Astrocyte (in vitro differentiated cells and primary cell): ENCODE measurements around the gene CPEB3. TPM values are rescaled to one million over a fixed set of nuclear protein-coding genes. Genes with fewer than 3 reads are reported as not detected.

Experiments
- DNase-seq: peaks from one replicate; pipeline ENCODE4 v3.0.0-alpha.2; 2010; ENCODE audit warnings: low read depth
- FAIRE-seq: peaks from 2 replicates; lab custom pipeline; 2011; peaks lifted over from hg19 to GRCh38; lab: Jason Lieb, UNC
- H2AFZ ChIP-seq: 2 replicates; pipeline ENCODE4 v1.6.0; 2012; ENCODE audit warnings: low read depth, low read length, inconsistent platforms
- H3K27ac ChIP-seq: 2 replicates; pipeline ENCODE4 v1.5.1; 2011; ENCODE audit warnings: low read depth, low read length, inconsistent platforms
- H3K27me3 ChIP-seq: 2 replicates; pipeline ENCODE4 v1.6.0; 2011; ENCODE audit warnings: low read length, inconsistent platforms; ENCODE audit not compliant: insufficient read depth
- H3K36me3 ChIP-seq: 2 replicates; pipeline ENCODE4 v1.5.1; 2011; ENCODE audit warnings: low read length, inconsistent platforms; ENCODE audit not compliant: insufficient read depth
- H3K4me1 ChIP-seq: 2 replicates; pipeline ENCODE4 v1.5.1; 2011; ENCODE audit warnings: low read length, inconsistent platforms; ENCODE audit not compliant: insufficient read depth
- H3K4me2 ChIP-seq: 2 replicates; pipeline ENCODE4 v1.6.0; 2012; ENCODE audit warnings: low read length, inconsistent platforms
- H3K4me3 ChIP-seq: 2 replicates; pipeline ENCODE4 v1.5.1; 2011; ENCODE audit warnings: low read depth, mild to moderate bottlenecking, low read length, inconsistent platforms; ENCODE audit not compliant: insufficient read depth
- H3K79me2 ChIP-seq: 2 replicates; pipeline ENCODE4 v1.6.0; 2012; ENCODE audit warnings: mild to moderate bottlenecking, low read length, inconsistent platforms; ENCODE audit not compliant: insufficient read depth
- H3K9ac ChIP-seq: 2 replicates; pipeline ENCODE4 v1.6.0; 2012; ENCODE audit warnings: mild to moderate bottlenecking, low read length, inconsistent platforms
- H3K9me3 ChIP-seq: 2 replicates; pipeline ENCODE4 v1.5.1; 2012; ENCODE audit warnings: low read depth, mild to moderate bottlenecking, low read length, inconsistent platforms; ENCODE audit not compliant: insufficient read depth
- H4K20me1 ChIP-seq: 2 replicates; pipeline ENCODE4 v1.6.0; 2012; ENCODE audit warnings: low read length, inconsistent platforms; ENCODE audit not compliant: insufficient read depth
- H3K27ac Mint-ChIP-seq: one replicate; pipeline ENCODE4 v1.8.0; 2021; ENCODE audit warnings: mild to moderate bottlenecking, mixed read lengths; ENCODE audit not compliant: unreplicated experiment
- H3K27me3 Mint-ChIP-seq: one replicate; pipeline ENCODE4 v1.8.0; 2021; ENCODE audit warnings: low read depth, mixed read lengths; ENCODE audit not compliant: unreplicated experiment
- H3K36me3 Mint-ChIP-seq: one replicate; pipeline ENCODE4 v1.8.0; 2021; ENCODE audit warnings: low read depth, mixed read lengths; ENCODE audit not compliant: unreplicated experiment
- H3K4me1 Mint-ChIP-seq: one replicate; pipeline ENCODE4 v1.8.0; 2021; ENCODE audit warnings: low read depth, mixed read lengths; ENCODE audit not compliant: unreplicated experiment
- H3K4me3 Mint-ChIP-seq: one replicate; pipeline ENCODE4 v1.8.0; 2021; ENCODE audit warnings: mild to moderate bottlenecking, moderate library complexity, mixed read lengths; ENCODE audit not compliant: unreplicated experiment
- H3K9me3 Mint-ChIP-seq: one replicate; pipeline ENCODE4 v1.8.0; 2021; ENCODE audit warnings: mild to moderate bottlenecking, mixed read lengths; ENCODE audit not compliant: unreplicated experiment
- EZH2 ChIP-seq: IDR thresholded peaks from 2 replicates; pipeline ENCODE4 v1.6.1; 2012; ENCODE audit warnings: mild to moderate bottlenecking, low read length, inconsistent platforms; ENCODE audit not compliant: insufficient read depth
- total RNA-seq: library from RNA; stranded (reverse); gene quantifications from 2 replicates; pipeline ENCODE4 v1.2.1, GENCODE V29; 2021
- TF ChIP-seq, protein P1 (sequence below): IDR thresholded peaks from 2 replicates; pipeline ENCODE4 v1.5.1; 2011; ENCODE audit warnings: low read depth, mild to moderate bottlenecking, inconsistent platforms, low read length, moderate library complexity; ENCODE audit not compliant: insufficient read depth

The CPEB3 gene
- total RNA-seq, 1 donor from 2014 or later = 1.6 TPM

DNA sequence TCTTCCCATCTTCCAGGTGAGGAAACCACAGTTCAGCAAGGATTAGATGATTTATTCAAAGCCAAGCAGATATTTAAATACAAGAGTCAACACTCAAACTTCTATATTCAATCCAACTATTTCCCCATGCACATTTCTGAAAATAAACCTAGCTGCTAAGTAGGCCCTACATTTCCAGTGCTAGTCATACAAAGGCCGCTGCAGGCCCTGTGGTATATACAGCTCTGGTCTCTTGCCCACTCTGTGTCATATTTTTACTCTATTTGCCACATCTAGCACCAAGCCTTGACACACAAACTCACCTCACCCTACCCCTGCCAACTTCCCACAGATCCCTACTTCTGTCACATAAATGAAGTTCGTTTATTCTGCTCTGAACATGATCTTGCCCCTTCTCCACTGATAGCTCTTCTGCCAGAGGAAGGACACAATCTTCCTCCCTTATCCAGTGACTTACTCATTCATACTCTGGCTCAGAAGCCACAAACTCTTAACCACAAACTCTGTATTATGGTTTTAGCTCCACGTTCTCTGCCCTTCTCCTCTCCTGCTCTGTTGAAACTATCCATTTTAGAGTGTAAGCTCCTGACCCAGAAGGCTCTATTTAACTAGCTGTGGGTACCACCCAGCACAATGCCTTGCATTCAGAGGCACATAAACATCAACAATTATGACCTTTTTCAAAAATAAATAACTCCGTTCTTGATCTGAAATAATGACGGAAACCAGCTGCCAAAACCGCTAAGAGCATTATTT, 180.7 kb downstream of the CPEB3 start:
- H3K79me2 ChIP-seq = no peaks in the 10 kb centered on the region
- no peak overlapping the region for H3K4me2 ChIP-seq
- Mint-ChIP-seq H3K9me3 (no peaks in the 10 kb centered on the region), H3K27ac (no peak overlapping the region), H3K4me3 (no peak overlapping the region), H3K36me3 (peaks cover 2% of the 10 kb centered on the region), H3K4me1 (peaks cover 7% of the 10 kb centered on the region), H3K27me3 (no peaks in the 10 kb centered on the region)
- no peak overlapping the region for H3K9ac ChIP-seq
- TF ChIP-seq, protein P1, sequence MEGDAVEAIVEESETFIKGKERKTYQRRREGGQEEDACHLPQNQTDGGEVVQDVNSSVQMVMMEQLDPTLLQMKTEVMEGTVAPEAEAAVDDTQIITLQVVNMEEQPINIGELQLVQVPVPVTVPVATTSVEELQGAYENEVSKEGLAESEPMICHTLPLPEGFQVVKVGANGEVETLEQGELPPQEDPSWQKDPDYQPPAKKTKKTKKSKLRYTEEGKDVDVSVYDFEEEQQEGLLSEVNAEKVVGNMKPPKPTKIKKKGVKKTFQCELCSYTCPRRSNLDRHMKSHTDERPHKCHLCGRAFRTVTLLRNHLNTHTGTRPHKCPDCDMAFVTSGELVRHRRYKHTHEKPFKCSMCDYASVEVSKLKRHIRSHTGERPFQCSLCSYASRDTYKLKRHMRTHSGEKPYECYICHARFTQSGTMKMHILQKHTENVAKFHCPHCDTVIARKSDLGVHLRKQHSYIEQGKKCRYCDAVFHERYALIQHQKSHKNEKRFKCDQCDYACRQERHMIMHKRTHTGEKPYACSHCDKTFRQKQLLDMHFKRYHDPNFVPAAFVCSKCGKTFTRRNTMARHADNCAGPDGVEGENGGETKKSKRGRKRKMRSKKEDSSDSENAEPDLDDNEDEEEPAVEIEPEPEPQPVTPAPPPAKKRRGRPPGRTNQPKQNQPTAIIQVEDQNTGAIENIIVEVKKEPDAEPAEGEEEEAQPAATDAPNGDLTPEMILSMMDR = no peak
- TF ChIP-seq EZH2 = no peak
- FAIRE-seq (peak; percentile 34), DNase-seq (peak; percentile 77)
- H3K36me3 ChIP-seq = no peaks in the 10 kb centered on the region
- no peak overlapping the region for H3K27ac ChIP-seq
- H2AFZ ChIP-seq = no peak overlapping the region
- H3K4me1 ChIP-seq = peaks cover 6% of the 10 kb centered on the region
- peaks cover 27% of the 10 kb centered on the region for H4K20me1 ChIP-seq
- no peaks in the 10 kb centered on the region for H3K9me3 ChIP-seq
- peaks cover 4% of the 10 kb centered on the region for H3K27me3 ChIP-seq
- H3K4me3 ChIP-seq = no peak overlapping the region

DNA sequence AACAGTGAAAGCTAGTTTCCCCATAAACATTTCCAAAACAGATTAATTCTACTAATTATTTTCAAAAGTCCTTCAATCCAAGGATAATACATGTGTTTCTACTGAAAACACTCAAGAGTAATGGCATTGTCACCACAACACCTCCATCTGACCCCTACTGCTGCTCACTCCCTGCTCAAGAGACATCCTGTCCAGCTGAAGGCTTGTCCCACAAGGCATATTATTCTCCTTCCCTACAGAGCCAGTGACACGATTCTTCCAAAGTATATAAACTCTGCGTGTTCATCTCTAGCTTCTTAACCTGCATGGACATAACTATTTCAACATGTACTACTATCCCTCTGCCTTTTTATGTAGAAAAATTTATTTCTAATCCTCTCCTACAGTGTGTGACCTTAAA, 182.1 kb downstream of the CPEB3 start:
- H3K9me3 ChIP-seq = no peaks in the 10 kb centered on the region

More for the DNA sequence above, 182.1 kb downstream of the CPEB3 start:
- Mint-ChIP-seq H3K27ac (no peak overlapping the region), H3K36me3 (peaks cover 2% of the 10 kb centered on the region), H3K27me3 (no peaks in the 10 kb centered on the region), H3K9me3 (no peaks in the 10 kb centered on the region), H3K4me1 (peaks cover 7% of the 10 kb centered on the region), H3K4me3 (no peak overlapping the region)
- Histone ChIP-seq H3K4me2 (no peak overlapping the region), H2AFZ (no peak overlapping the region), H3K4me1 (peaks cover 6% of the 10 kb centered on the region), H3K79me2 (no peaks in the 10 kb centered on the region), H3K4me3 (no peak overlapping the region), H3K36me3 (no peaks in the 10 kb centered on the region), H4K20me1 (peaks cover 28% of the 10 kb centered on the region), H3K27me3 (peaks cover 4% of the 10 kb centered on the region), H3K9ac (no peak overlapping the region), H3K27ac (no peak overlapping the region)
- DNase-seq (no peak), FAIRE-seq (no peak)
- TF ChIP-seq, protein P1 = no peak
- no peak for TF ChIP-seq EZH2
